Stimulated activated CD8-positive, alpha-beta memory T cell treated with anti-CD3 and anti-CD28 coated beads, Interleukin-12 subunit alpha, Interleukin-12 subunit beta, amount 100 ng/mL, for 24 hours (primary cell): Measurements from ENCODE around the gene RPS6KA5.
"Not testable (repeated sequence)": the region's sequence is repeated elsewhere in the genome, so short reads cannot be mapped to it uniquely, and the experiment has no call there.

ENCODE experiments used
- DNase-seq: peaks from one replicate; pipeline ENCODE4 v3.0.0-alpha.2; 2020; ENCODE audit errors: extremely low read depth

The RPS6KA5 gene

DNA sequence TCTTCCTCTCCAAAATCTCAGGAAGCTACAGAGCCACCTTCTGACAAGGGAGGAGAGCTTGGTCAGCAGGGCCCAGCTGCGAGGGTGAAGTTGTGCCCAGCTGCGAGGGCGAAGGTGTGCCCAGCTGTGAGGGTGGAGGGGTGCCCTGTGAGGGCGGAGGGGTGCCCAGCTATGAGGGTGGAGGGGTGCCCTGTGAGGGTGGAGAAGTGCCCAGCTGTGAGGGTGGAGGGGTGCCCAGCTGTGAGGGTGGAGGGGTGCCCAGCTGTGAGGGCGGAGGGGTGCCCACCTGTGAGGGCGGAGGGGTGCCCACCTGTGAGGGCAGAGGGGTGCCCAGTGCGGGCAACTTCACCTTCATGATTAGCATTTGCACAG is 223.8 kb downstream of the RPS6KA5 start:
- no peak for DNase-seq

DNA sequence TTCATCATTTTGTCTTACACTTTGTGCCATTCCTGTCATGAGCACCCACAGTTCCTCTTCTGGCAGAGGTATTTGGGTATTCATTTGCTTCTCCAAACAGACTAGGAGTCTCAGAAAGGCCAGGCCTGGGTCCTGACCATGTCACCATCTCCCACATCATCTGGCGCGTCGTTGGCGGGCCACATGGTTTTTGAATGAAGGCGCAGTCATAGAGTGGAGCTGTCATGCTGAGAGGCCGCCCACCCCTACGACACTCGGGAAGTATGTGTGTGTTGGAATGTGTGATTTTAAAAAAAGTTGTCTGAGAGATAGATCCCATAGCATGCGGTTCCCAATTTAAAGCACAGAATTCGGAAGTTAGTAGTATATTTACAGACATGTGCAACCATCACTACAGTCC is 228.6 kb downstream of the RPS6KA5 start:
- no peak for DNase-seq

DNA sequence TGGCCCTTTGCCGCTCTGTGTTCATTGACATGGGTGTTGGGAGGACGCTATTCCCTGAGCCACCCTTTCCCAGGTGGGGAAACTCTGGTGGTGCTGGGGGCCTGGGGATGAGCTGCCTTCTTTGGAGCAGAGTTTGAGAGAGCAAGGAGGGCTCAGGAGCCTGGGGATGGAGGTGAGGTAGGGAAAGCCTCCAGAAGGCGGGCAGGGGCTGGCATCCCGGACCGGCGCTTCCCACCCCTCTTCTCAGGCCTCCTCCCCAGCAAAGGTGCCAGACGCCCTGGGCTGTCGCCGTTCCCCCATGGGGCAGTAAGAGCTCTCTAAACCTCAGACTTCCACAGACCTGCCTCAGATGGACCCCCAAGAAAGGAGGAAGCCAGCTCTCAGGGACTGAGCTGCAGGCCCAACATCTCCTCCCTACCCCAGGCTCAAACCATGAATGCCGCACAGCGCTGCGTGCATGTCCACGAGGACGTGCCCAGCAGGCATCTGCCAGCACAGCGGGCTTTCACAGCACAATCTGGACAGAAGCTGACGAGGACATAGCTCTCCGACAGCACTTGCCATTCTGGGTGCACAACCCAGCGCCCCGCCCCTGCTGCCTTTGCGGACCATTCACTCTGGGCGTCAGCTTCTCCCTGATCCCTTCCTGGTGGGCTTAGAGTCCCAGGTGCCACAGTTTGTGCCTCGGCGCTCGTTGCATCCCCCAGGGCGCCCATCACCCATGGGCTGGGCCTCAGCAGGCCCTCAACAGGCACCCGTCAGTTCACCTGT is 229.3 kb downstream of the RPS6KA5 start:
- DNase-seq = no peak

DNA sequence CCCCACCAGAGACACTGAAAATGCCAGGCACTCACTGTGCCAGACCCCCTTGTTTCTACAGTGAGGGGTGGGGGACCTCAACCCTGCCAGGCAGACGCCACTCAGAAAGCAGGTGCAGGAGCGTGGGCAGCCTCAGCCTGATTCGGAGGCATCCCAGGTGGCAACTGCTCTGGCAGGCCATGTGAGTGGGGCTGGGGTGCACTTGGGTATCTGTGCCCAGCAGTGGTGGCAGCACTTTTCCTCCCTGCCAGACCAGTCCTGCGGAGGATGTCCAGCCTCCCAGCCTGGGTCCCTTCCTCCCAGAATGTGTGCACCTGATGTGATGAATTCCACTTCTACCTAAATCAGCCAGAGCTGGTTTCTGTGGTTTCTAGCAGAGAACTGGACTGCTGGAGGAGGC is 230.8 kb downstream of the RPS6KA5 start:
- no peak for DNase-seq

DNA sequence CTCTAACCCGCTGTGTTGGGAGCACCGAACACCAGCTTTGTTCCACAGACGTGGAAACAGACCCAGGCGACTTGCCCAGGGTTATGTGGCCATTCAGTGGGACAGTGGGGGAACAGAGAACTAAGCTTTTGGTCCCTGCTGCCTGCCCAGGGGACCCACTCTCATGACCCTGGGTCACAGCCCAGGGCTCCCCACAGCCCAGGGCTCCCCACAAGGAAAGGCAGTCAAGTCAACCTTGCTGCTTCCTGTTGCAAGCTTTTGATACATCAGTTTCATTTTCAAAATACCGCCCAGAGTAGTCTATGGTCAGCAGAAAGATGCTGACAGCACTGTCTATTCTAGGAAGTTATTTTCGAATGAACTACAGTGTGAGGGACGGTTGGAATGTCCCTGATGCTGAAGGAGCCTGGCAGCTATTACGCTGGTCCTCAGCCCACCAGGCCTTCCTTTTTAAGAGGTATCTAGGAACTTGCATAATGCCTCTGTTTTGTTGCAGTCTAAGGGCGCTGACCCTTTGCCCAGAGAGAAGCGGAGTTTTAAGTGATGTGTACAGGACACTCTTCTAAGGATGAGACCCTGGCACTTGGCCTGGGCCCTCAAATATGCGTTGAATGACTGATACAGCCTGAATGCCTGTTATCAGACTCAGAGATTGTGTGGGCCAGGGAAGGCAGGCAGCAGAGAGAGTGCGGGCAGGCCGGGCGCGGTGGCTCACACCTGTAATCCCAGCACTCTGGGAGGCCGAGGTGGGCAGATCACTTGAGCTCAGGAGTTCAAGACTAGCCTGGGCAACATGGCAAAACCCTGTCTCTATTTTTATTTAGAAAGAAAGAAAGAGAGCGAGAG is 231.6 kb downstream of the RPS6KA5 start:
- no peak for DNase-seq

DNA sequence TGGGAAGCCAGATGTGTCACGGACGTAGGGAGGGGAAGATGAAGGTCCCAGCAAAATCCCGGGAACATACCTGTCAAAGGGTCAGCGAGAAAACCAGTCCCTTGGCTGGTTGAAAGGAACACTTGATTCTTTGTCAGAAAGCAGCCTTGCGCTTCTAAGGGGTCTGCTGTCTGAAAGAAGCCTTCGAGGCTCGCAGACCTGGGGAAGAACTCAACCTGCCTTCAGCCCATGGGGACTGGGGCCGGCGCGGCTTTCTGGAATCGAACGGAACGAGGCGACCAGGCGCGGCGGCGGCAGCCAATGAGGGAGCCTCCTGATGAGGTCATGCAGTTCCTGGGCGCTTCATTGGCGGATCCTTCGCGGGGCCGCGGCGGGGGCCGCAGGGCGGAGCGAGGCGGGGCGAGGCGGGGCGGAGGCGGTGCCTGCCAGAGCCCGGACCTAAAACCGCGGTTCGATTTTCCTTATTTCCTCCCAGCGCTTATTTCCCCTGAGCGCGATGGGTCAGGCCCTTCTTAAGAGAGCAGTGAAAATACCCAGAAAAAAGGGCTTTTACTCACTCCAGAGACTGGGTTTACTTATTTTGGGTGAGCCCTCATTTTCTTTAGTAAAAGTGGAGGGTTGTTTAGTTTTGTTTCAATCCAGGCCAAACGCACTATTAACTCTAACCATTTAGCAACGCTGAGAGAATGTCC is 232.4 kb downstream of the RPS6KA5 start:
- DNase-seq = peak; percentile 80

DNA sequence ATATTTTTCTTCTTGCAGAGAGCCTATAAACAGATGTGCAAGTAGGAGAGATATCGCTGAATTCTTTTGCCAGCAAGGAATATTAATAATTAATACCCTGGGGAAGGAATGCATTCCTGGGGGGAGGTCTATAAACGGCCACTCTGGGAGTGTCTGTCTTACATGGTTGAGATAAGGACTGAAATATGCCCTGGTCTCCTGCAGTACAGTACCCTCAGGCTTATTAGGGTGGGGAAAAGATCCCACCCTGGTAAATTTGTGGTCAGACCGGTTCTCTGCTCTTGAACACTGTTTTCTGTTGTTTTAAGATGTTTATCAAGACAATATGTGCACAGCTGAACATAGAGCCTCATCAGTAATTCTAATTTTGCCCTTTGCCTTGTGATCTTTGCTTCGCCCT is 236.9 kb downstream of the RPS6KA5 start:
- DNase-seq = not testable (repeated sequence)

DNA sequence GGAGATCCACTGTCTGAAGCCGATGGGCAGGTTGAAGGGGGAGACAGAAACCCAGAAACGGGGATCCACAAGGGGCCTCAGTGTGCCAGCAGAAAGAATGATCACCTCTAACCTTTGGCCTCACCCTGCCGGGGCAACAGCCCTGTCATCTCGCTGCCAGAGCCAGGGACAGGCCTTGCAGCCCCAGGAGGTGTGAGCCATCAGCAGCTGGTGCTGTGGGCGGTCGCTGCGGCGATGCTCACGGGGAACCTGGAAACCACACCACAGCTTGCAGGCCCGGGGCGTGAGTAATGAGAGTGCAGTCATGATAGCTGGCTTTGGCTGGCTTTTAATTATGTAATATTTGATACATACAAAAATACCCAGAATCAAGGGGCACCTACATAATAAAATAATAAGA is 239.5 kb downstream of the RPS6KA5 start:
- peak; percentile 56 for DNase-seq

DNA sequence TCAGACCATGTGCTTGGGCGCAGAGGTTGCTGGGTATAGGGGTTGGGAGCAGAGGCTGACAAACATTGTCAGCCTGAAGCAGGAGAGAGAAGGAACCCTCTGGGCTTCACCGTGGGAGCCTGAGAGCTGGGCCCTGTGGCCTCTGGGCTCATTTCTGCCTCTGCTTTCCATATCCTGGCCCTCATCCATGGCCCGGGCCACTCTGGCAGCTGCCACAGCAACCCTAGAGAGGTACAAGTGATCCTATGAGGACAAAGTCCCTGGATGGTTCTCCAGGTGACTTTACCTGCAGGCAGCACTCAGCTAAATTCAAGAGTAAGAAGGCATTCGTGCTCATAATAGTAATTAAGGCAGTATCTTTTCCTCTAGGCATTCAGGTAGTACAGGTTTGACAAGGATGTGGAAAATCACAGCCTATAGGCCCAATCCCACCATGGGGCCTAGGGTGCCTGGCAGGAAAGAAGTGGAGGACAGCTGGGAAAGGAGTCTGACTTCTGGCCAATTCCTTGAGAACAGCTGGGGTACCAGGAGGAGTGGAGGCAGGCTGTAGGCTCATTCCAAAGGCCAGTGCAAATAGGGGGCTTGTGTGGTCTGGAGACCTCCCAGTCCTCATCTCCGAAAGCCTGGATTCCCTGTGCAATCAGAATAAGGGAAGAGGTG is 240.6 kb downstream of the RPS6KA5 start:
- DNase-seq = no peak

DNA sequence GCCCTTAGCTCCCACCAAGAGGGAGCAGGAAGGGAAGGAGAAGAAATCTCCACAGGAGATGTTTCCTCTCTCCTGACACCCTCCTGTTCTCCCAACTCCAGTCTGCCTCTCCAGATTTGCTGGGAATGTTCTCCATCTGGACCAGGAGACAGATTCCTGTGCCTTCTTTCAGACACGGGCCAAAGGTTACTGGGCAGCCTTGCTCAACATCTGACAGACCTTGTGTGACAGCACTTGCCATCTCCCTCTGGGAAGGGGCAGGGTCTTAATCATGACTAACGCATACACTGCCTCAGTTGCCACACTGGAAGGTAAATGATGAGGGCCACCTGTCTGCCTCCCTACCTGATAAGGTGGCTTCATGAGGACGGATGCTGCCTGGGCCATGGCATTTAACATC is 241.7 kb downstream of the RPS6KA5 start:
- DNase-seq = no peak

DNA sequence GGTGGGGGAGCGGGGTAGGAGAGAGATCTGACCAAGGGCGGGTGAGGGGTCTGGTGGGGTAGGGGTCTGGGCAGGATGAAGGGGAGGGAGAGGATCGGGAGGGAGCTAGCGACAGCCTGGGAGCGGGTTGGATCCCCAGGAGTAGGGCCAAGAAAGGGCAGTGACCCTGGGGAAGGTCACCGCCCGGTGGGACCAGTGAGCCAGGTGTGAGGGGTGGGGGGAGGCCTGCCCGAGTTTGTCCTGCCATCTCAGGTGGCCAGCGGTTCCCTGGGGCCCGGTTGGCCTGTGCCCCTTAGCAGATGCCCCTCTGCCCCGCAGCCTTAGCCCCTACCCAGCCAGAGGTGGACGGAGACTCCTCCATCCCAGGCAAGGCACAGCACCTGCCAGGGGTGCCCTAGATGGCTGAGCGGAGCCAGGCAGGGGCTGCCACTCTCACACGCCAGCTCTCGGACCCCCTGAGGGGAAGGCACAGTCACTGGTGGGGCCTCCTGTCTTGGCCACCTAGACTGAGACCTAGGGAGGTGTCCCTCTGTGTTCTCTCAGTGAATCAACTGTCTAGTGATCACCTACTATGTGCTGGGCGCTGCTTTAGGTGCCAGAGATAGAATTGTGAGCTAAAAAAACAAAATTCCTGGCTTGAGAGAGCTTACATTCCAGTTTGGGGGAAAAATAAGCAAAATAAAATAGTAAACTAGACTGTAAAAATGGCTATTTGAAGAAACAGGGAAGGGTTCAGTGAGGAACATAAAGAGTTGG is 243.6 kb downstream of the RPS6KA5 start:
- DNase-seq = no peak

DNA sequence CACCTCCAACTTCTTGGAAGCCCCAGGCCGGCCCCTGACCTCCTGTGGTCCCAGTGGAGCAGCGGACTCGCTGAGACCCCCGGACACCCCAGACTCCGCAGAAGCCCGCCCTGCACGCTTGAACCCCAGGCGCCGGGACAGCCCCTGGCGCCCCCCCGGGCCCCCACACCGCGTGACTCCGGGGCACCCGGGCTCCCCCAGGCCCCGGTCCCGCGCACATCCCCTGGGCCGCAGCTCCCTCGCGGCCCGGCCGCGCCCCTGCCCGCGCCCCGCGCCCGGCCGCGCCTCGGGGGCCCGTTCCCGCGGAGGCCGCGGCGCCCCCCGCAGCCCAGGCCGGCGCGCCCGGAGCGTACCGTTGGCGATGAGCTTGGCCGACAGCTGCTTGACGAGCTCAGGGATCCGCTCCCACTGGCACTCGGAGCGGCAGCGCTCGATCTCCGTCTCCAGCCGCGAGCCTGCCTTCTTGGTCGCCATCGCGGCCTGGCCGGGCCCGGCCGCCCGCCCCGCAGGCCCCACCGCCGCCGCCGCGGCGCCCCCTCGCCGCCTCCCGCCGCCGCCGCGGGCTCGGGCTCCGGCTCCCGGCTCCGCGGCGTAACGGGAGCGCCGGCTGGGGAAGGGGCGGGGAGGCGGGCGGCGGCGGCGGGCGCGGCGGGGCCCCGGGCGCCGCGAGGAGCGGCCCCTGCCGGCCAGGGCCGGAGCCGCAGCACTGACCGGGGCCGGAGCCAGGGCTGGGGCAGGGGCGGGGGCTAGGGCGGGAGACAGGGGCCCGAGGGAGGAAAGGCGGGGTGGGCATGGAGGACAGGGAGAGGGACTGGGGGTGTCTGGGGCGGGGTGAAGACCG is 244.4 kb downstream of the RPS6KA5 start, which contains the start of gene TTC7B:
Gene TTC7B (minus strand): TSS at position 609 of the 841 bp plus-strand sequence. CDS start 135 bp downstream, at position 474.
- no peak for DNase-seq

DNA sequence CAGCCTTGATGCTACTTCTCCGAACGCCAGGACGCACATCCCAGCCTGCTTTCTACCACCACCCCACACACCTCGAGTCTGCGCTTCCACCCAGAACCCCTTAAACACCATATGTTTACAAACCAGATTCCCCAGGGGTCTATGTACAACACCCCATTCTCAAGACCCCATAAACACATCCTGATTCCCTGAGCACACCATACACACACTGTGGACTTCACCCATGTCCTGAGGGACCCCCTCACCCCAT is 244.9 kb downstream of the RPS6KA5 start:
- DNase-seq = no peak

DNA sequence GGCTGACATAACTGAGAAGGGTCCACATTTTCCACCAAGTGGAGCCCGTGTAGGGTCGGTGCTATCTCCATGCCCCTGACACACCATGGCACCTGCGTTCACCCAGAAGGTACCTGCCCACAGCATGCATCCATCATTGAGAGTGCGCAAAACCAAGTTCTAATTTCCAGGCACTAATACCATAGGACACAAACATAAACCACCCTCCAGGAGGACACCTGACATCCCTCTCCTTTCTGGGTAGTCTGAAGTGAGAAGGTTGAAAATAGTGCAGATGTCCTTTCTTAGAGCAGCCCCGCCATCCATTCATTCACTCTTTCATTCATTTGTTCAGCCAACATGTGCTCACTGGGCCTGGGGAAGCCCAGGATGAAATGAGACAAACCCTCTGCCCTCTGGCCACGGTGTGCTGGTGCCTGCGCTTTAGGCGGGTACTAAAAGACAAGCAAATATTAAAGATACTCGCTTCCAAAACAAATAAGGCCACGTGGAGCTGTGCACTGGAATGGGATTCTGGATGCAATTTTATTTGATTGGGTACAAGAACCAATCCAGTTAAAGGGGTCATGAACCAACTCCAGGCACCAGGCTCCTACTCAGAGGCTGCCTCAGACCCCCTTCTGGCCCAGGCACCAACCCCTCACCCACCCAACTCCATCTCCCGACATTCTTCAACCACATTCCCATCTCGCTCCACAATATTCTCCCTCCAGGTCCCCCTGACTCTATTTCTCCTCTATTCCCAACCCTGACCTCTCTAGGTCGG is 245.5 kb downstream of the RPS6KA5 start:
- DNase-seq = no peak

DNA sequence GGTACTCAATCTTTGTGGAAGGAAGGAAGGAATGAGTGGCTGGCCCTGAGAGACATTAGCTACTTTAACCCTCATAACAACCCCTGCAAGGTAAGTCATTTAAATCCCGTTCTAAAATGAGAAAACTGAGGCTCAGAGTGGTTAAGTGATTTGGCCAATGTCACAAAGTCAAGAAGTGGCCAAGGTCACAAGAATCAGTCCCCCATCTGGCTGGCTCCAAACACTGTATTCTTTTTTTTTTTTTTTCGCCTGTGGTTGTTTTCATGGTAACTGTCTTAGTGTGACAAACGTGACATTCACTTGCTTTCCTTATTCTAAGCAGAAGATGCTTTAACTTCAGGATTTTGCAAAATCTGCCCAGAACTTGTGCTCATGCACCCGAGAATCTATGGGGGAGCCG is 247.0 kb downstream of the RPS6KA5 start:
- no peak for DNase-seq

DNA sequence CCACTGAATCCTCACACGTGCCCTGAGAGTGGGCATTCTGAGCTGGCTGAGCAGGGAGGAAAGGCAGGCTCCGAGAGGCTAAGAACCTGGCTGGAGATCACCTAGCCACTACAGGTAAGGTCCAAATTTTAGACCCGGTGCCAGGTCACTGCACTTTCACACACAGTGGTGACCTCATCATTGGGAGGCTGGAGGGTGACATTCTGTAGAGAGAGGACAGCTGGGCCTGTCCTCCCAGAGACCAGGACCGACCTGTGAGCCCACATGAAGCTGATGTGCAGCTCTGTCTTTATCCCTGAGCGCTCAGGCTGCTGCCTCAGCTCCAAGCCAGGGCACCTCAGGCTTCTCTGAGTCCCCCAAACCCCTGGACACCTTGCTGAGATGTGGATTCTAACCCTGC is 248.3 kb downstream of the RPS6KA5 start:
- no peak for DNase-seq

DNA sequence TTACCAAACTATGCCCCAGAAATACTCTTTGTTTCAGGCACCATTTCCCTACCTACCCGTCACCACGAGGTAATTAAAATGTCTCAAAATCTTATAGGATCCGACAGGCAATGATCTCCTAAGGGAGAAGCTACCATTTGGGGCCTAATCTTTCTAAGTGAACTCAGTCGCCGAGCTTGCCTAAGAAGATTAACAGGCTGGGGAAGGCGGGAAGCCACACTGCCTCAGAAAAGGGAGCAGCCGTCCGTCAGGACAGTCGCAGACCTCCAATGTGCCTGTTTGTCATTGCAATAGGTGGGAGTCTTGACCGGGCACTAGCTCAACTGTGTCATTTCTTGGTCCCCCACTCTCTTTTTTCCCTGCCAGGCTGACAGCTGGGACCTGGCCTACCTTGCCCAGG is 248.8 kb downstream of the RPS6KA5 start:
- DNase-seq = no peak

DNA sequence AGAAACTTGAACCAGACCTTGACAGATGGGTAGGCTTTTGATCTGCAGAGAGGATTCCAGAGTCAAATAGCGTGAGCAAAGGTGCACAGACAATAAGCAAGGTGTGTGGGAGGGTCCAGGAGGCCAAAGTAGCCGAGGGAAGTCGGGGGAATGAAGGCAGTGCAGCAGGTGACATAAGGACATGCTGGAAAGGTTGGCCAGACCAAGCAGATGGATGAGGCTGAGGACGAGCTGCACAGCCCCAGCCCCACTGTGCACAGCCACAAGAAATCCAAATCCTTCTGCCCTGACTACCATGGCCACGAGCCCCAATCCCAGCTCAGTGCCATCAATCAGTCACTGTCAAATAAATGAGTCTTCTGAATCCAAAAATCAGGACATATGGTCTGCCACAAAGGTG is 249.6 kb downstream of the RPS6KA5 start:
- DNase-seq = no peak

DNA sequence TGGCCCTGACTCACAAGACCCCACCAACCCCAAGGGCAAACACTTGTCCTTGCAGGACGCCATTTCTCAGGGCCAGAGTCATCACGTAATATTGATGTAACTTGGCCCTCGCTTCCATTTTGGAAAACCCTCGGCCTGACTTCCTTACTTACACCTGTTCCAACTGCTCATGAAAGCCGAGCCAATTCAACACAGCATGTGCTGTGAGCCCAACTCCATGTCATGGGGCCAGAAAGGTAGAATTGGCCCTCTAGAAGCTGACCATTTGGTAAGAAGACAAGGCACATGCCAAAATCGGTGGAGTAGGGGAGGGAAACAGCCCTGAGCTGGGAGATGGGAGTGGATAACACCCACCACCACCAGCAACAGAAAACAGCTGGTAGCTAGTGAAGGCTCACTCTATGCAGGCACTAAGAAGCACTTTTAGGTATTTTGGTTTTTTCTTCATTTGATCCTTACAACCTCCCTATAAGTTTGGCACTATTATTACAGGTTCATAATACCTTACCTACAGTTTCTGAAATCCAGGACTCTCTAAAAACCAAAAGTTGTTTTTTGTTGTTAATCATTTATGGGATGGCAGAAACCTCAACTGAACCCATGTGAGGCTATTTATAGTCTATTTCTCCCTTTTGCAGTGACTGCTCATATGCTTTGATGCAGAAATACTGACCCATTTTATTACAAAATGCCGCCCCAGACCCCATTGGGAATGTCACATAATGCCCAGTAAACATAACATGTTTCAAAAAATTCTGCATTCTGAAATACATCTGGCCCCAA is 250.7 kb downstream of the RPS6KA5 start:
- no peak for DNase-seq
